NCI-H510A (cell line): ENCODE data around the gene BIRC5.
"Not testable (repeated sequence)": the region's sequence is repeated elsewhere in the genome, so short reads cannot be mapped to it uniquely, and the experiment has no call there.

Source experiments
- DNase-seq: peaks from one replicate; lab custom pipeline; 2025; lab: John Stamatoyannopoulos, UW

The BIRC5 gene

DNA sequence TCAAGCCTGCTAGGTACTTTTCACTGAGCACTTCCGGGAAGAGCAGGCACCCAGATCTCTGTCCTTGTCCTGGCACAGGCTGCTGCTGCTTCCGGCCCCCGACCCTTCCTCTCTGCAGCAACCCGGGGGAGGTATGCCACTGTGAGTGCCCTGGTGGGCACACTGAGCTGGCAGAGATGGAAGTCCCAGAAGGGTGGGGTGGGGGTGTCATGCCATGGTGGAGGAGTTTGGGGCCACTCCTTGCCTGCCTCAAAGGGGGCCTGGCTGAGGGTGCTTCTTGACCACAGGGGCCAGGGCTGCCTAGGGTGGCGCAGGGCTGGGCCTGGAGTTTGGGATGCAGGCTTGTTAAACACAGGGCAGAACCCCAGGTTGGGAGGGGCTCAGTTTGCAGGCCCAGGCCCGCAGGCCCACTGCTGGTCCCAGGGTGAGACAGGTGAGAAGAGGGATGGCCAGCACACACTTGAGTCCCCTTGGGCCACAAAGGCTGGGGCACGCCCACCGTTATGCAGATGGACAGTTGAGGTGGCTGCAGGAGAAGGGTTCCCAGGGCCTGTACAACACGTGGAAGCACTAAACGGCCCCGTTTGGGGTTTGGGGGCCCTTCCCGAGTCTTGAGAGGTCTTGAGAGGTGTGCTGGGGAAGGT, 26.1 kb downstream of the BIRC5 start:
- DNase-seq, result no peak

DNA sequence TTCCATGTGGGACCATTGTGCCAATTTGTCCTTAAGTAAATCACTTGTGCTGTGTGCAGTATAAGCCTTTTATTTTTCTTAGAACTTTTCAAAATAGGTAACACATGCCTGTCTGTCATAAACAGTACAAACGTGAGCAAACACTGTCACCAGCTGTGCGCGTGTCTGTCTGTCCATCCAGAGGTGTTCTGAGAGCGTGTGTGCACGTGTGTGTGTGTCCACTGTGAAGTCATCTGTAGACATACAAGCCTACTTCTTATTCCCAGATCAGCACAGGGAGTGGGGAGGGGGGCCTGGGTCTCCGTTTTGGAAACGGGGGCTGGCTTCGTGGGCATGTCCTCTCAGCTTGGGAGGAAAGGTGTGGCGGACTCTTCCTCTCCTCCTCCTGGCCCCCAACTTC, 26.8 kb downstream of the BIRC5 start:
- DNase-seq, result no peak

DNA sequence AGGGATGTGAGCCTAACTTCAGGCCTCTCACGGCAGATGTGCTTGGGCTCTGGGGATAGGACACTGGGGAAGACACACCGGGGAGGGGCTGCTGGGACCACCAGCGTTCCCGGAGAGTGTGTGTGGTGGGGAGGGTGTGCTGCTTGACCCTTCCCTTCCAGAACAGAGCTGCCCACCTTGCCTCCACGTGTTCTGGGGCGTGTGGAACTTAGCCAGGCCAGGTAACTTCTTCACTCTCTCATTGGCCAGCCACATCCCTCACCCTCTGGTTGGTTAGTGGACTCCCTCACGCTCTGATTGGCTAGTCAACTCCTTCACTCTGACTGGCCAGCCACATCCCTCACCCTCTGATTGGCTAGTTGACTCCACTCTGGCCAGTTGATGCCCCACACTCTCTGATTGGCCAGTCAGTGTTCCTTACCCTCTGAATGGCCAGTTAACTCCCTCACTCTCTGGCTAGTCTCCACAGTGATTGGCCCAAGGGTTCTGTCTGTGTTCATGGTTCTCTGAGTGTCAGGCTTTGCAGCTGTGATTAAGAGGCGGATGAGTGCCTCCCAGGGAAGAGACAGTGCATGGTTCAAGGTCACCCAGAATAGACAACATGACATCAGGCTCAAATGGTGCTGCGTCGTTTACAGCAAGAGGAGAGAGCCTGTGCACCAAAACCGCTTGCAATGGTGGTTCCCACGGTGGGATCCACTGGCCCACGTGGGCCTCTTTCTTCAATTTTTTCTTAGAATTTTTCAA, 27.4 kb downstream of the BIRC5 start:
- no peak for DNase-seq

DNA sequence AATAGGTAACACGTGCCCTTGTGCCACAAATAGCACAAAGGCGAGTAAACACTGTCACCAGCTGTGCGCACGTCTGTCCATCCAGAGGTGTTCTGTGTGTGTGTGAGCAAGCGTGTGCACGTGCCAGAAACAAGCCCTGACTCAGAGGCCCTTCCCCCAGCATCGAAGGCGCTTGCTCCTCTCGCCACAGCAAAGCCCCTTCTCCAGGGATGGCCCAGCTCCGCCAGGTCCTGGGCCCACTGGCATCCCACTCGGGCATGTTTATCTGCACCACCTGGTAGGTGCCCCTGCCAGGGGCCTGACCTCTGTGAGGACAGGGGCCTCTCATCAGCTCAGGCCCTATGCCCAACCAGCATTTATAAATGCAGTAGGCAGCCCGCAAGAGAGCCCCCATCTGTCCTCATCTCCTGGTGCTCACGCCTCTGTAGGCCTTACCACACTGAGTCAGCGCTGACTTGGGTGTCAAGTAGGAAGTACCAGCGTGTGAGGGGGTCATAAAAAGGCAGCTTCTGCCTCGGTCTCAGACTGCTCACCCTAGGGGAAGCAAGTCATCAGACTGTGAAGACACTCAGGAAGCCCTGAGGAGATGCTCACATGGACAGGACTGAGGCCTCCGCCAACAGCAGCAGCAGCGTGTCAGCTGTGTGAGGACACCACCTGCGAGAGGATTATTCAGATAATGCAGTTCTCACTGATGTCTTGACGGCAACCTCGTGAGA, 28.1 kb downstream of the BIRC5 start:
- no peak for DNase-seq

DNA sequence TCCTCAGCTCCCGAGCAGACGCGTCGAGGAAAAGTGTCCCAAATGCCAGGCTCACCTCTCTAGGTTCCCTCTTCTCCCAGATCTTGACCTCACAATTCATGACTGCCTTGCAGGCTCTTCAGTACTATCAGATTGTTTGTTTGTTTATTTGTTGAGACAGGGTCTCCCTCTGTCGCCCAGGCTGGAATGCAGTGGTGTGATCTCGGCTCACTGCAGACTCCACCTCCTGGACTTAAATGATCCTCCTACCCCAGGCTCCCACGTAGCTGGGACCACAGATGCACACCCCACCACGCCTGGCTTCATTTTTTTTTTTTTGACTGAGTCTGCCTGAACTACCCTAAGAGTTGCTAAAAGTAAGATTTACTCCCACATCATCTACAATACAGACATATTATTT, 33.3 kb downstream of the BIRC5 start:
- DNase-seq, result no peak

DNA sequence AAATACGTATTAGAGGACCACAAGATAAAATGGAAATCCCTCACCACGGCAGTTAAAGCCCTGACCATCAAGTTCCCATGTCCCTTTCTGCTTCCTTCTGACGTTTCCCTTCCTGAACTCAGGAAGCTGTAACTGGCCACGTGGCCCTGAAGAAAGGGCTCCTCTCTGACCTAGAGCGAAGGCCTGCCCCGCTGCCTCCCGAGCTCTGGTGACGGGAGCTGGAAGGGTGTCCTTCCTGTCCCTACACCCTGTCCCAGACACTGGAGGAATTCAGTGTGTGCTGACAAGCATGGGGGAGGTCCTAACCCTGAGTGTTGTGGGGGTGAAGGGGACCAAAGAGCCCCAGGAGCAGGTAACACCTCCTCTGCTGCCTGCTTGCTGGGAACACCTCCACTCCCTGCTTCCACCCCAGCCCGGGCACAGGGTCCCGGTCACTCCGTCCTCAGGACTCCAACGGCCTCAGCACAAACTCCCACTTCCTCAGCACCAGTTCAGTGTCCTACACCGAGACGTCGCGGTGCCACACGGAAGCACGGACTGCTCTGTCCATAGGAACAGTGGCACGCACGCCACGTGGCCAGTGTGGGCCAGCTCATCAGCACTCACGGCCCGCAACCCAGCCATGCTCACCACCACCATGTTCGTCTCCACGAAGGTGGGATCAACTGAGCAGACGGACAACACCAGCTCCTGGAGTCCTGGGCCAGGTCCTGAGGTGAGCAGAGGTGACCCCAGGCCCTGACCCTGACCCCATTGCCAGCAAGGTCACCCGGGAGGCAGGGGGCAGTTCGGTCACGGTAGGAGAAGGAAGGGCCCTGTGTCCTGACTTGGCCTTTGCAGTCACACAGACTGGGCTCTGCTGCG, 34.2 kb downstream of the BIRC5 start:
- DNase-seq, result no peak

DNA sequence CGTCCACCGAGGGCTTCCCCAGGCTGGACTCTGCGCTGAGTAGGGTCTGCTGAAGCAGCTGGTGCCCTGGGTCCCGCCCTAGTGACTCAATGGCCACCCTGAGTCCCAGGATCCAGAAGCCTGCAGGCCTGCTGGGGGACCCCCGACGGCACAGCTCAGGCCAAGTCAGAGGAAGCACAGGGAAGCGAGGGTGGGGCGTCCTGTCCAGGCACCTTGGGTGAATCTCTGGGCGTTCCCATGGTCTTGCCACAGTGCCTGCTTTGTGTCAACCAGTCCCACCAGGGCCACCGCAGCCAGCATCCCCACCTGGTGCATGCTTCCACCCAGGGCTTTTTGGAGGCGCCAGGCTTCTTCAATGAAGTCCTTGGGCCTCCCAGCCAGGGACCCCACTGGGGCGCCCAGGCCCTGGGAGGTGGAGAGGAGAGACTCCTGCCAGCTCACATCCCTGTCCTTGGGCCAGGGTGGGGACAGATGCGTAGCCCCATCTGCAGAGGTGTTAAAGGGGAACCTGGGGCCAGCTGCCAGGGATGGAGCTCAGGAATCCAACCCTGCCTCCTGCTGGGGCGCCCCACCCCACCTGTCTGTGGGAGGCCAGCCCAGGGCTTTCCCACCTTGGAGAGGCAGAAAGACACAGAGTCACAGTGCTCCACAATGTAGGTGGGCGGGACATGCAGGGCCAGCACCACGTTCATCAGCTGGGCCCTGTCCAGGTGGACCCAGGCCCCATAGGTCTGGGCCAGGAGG, 35.2 kb downstream of the BIRC5 start:
- no peak for DNase-seq

DNA sequence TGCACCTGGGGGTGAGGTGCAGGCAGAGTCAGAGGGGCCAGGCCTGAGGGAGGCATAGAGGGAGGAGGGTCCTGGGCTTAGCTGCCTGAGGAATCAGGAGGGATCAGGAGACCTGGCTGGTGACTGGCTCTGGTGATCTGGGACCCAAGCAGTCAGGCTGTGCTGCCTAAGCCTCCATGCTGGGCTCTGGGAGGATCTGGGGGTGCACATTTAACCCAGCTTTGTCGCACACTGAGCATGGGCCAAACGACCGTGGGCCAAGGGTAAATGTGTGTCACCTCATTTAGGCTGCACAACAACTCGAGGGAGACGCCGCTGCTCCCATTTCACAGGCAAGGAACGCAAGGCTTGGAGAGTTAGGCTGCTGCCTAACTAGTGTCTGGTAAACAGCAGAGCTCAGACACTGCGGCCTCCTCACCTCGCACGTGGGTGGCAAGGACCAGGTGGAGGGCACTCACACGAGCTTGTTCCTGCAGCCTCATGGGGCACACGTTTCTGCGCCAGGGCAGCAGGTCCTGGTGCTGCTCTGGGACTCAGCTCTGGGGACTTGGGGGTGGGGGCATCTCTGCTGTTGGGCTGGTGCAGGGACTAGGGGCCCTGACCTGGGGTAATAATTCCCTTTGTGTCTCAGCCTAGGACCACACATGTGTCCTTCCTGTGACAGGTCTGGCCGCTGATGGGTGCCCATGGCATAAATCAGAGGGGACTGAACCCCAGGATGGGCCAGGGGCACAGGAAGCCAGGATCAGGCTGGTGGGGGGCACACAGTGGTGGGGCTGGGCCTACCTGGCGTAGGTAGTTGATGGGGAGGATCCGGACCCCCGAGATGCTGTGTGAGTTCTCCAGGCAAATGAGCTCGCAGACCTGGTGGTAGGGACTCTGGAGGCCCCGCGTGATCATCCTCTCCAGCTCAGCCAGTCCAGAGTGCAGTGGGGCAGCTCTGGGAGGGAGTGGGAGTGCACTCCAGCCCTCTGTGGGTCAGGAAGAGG, 36.1 kb downstream of the BIRC5 start:
- DNase-seq, result no peak

DNA sequence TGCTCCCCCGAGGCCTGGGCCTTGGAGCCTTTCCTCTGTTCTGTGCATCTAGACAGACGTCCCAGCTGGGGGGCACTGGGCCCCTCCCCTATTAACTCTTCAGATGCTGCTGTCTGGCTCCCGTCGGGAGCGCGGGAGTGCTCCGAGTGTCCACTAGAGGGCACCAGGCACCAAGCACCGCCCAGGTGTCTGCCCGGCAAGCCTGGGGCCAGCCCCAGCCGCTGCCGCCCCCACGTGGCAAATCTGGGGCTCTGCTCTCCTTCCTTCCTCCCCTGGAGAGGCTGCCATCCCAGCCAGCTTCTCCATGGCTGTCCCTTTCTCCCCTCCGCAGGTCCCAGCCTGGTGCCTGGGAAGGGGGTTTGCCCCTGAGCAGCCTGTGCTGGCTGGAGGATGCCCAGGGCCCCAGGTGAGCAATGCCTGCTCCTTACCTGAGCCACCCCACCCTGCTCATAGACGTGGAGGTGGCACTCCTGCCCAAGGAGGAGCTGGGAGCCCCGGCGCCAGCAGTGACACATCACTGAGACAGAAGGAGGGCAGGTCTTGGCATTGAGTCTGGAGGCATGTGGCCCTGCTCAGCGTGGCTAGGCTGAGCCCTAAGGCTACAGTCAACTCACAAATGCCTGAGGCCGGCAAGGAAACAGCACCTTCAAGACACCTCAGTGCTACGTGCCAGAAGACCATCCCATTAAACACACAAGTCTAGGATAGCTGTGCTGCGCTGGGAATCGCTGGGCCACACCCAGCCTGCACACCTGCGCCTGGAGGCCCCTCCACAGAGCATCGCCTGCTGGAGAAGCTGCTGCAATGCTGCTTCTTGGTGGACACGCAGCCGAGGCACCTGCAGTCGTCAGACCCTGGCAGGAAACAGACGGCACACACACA, 37.1 kb downstream of the BIRC5 start:
- peak; percentile 77 for DNase-seq

DNA sequence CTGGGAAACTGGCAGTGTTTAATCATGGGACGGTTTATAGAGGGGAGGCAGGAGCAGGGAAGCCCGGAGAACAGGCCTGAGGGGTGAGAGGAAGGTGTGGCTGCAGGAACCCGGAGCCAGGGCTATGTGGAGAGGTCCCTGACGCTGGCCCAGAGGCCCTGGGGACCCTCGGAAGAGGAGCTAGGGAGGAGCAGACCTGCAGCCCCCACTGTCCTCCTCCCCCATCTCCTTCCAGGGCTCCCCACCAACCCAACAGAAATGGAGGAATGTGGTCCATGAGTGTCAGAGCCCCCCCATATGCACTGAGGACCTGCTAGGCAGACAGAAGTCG, 37.7 kb downstream of the BIRC5 start:
- no peak for DNase-seq

DNA sequence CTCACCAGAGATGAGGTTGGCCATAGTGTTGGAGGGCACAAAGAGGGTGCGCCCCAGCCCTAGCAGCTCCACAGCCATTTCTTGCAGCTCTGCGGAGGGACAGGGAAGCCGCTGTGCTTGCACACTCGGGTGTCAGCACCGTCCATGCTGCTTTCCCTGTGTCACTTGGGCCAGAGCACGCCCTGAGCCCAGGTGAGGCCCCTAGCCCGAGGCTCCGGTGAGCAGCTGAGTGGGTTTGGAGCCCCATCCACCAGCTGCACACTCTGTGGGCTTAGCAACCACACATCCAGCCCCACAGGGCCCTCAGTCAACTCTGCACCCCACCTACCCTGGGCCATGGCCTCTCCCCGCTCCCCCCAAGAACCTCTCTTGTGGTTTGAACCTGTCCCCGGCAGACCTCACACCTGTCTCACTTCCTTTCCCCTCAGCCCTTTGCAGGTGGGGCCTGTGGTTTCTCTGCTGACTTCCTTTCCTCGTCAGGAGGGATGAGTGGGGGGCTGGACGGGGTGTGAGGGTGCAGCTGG, 38.1 kb downstream of the BIRC5 start:
- no peak for DNase-seq

DNA sequence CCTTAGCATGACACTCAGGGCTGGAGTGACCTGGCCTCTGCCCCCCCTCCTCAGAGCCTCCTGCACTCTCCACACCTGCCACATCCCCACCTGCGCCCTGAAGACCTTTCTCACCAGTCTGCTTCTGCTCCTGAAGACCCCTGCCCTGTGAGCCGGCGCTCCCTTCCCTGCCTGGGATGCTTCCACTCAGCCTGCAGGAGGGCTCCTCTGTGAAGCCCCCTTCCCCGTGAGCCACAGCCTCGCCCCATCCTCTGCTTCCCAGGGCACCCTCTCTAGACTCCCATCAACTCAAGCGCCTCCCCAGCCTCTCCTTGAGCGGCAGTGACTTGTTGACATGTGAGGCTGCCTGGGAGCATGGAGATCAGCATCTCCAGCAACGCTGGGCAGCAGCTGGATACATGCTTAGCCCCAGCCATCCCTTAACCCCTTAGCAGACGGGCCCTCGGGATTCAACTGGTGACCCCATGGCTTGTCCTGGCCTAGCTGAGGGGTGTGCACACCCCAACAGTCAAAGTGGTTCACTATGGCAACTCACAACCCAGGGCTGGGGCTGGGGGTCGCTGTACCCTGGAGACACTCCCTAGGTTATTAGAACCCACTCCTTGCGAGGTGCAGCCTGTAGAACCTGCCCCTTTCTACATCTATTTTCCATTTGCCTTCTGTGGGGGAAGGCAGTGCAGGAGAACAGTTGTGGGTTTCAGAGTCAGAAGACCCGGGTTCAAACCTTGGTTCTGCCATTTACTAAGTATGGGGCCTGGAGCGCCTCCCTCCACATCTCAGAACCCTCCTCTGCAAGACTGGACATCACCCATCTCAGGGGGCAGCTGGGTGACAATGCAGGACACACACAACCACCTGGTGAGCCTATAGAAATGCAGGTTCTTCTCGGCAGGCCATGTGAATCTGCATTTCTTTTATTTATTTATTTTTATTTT, 38.9 kb downstream of the BIRC5 start:
- DNase-seq, result peak; percentile 48

DNA sequence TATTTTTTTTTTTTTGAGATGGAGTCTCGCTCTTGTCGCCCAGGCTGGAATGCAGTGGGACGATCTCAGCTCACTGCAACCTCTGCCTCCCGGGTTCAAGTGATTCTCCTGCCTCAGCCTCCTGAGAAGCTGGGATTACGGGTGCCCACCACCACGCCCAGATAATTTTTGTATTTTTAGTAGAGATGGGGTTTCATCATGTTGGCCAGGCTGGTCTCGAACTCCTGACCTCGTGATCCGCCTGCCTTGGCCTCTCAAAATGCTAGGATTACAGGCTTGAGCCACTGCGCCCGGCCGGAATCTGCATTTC, 39.5 kb downstream of the BIRC5 start:
- DNase-seq, result not testable (repeated sequence)

DNA sequence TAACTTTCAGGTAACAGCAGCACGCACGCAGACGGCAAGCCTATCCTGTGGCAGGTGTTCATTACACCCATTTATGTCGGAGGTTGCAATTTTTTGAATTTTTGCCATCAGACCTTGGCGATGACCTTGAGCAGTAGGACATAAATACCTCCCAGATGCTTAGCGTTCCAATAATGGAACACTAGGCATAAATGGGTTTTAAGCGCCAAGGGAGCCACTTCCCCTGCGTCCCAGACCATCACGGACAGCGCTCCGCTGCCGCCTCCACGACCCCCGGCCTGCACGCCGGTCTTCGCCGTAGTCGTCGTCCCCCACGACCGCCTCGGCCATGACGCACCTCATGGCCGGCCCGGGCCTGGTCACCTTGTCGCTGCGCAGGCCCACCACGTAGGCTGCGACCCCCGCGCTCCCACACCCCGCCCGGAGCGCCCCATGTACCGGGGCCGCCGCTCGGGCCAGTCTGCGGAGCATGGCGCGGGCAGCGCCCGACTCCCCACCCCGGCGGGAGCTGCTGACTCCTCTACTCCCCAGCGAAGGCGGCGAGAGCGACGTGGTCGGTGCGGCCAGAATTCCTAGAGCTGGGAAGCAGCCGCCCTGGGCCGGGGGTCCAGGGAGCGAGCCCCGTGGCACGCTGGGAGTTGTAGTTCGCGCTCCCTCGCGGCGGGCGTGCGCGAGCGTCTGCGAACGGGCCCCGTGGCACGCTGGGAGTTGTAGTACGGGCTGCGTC, 40.1 kb downstream of the BIRC5 start:
- peak; percentile 74 for DNase-seq

DNA sequence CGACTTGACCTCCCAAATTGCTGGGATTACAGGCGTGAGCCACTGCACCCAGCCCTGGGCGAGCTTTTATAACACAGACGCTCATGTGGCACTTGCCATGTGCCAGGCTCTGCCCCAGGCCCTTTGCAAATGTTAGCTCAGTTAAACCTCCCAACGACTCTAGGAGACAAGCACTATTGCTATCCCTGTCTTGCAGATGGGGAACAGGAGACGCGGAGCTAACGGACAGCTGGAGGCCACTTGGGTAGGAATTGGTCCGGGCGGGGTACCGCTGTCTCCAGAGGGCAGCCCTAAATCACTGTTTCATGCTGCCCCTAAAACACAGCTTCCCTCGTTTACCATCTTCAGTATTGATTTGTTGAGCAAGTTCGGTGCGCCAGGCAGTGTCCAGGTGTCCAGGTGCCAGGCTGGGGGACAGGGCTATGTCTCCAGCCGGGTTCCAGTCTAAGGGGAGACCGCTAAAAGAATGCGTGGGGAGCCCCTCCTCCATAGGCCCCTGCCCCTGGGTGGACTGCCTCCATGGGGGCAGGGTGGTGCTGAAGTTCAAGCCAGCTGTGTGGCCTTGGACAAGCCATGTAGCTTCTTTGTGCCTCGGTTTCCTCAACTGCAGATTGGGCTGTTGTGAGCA, 41.1 kb downstream of the BIRC5 start:
- no peak for DNase-seq

DNA sequence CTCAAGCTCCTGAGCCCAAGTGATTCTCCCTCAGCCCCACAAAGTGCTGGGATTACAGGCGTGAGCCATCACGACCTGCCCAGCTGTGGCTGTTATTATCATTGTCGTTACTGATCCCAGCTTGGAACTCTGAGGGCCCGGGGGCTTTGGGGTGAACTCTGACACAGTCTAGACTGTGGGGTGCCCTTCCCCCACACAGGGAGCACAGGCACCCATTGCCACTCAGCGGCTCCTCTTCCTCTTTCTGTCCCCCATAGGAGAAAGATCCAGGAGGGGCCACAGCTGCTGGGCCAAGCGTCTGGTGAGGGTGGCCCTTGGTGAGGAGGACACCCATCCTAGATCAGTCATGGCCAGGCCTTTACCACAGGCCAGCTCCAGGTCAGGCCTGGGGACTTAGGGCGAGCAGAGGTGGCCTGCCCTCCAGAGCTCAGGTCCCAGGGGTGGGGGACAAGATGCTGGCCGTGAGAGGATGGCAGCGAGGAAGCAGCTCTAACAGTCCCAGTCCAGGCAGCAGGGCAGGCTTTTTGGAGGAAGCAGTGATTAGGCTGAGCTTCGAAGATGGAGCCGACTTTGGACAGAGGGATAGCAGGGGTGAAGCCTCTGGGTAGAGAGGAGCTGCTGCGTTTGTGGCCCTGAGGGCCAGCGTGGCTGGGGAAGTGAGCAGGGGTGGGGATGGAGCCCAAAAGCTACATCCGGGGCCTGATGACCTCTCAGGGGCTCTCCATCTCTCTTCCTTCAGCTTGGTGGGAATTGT, 42.1 kb downstream of the BIRC5 start:
- no peak for DNase-seq
